Activated CD4-positive, alpha-beta T cell treated with anti-CD3 and anti-CD28 coated beads, Interleukin-2, amount 50 U/mL, for 24 hours (primary cell): ENCODE measurements around the gene SRSF12.
"Not testable (repeated sequence)": the region's sequence is repeated elsewhere in the genome, so short reads cannot be mapped to it uniquely, and the experiment has no call there.

ENCODE experiments used
- DNase-seq, 2 donors: peaks; one replicate each; pipeline ENCODE4 v3.0.0-alpha.2; 2020; ENCODE audit warnings: low read depth in 1 of 2, low spot score in 1 of 2

The SRSF12 gene

DNA sequence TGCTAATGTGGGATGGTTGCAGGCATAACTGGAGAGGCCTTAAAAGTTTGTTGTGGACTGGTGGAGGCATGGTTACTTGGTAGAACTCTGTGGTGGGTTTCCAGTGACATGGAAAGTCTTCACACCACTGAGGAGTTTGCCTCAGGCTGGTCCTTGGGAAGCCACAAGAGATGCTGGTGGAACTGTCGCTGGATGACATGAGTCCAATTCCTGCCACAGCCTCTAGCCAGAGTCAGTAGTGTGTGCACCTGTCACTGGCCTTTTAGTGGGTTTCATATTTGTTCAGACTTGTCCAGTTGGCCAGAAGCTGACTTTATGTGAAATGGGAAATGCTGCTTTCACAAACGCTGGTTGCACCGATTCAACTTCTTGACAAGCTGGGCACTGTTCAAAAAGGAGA is 13.7 kb upstream of the SRSF12 start:
- DNase-seq = no peak

DNA sequence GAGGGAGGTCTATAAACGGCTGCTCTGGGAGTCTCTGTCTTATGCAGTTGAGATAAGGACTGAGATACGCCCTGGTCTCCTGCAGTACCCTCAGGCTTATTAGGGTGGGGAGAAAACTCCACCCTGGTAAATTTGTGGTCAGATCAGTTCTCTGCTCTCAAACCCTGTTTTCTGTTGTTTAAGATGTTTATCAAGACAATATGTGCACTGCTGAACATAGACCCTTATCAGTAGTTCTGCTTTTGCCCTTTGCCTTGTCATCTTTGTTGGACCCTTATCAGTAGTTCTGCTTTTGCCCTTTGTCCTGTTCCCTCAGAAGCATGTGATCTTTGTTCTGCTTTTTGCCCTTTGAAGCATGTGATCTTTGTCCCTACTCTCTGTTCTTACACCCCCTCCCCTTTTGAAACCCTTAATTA is 10.4 kb upstream of the SRSF12 start:
- not testable (repeated sequence) for DNase-seq

DNA sequence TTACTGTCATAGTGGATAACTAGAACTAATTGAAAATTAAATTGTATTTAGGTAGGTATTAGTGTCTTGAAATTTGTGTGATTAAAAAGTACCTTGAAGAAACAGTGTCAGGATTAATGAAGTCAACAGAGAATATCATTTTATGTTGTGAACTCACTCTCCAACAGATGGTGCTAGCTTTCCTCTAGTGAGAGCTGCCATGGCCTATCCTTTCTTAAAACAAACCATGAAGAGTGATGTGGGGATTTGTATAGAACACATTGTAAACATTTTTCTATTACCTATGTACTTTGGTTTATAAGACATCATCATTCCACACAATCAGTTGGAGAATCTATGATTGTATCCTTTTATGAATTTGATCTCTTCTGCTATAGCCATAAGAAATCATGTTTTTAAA is 4.8 kb upstream of the SRSF12 start:
- no peak for DNase-seq

- DNase-seq = no peak
Measured at GRCh38 chr6:89121934-89122333, 4.1 kb upstream of the SRSF12 start.

GRCh38 chr6:89120371-89120770 is 2.5 kb upstream of the SRSF12 start:
- no peak for DNase-seq

DNA sequence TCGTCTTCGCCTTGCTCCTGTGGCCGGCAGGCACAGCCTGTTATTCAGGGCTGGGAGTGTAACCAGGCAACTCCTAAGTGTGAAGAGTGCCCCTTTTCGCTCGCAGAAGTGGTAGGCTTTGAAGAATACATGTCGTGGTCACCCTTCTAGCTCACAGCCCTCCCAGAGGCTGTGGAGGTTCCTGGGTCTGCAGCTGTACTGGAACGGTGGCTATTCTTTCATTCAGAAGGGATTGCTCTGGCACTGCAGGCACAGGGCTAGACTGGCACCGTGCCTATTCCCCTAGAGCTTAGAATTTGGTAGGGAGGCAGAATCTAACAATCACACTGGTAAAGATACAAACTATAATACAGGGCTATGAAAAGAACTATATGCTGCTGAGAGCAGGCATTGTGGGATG is 1.1 kb upstream of the SRSF12 start:
- DNase-seq = no peak

GRCh38 chr6:89116702-89117101 is 1.2 kb downstream of the SRSF12 start:
- DNase-seq = no peak

GRCh38 chr6:89111933-89112332 is 5.9 kb downstream of the SRSF12 start:
- no peak for DNase-seq

GRCh38 chr6:89110284-89110683 is 7.6 kb downstream of the SRSF12 start:
- no peak for DNase-seq

DNA sequence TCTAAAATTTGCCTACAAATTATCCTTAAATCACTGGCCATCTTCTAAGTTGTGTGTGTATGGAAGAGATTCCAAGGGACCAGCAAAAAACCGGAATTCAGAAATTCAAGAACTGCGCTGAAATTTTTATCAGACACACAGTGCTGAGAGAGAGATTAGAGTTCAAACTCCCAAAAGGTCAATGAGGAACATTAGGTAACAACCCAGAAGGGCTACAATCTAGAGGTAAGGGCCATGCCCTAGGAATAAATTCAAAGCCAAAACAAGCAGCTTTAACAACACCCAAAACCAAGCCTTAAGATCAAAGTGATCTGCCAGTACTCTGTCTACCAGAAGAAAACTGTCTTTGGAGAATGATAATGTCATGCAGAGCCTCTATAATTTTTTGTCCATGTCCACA is 17.8 kb downstream of the SRSF12 start:
- DNase-seq = no peak

- no peak for DNase-seq
Measured at GRCh38 chr6:89098461-89098860, 19.4 kb downstream of the SRSF12 start.

DNA sequence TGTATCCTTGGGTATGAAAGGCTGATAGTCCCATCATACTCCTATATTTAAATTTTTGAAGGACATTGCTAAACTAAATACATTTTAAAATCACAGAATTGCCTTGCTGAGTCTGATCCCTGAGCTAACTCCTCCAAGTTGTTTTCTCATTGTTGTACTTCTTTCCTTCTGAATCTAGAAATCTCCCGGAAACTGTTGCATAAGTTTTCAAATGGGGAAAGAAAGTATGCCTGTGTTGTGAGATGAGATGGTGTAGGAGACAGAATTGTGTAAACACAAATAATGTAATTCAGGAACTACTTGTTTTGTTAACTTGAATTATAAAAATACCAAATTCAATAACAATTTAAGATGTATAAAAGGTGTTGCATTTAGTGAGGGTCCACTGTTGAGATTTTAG is 30.0 kb downstream of the SRSF12 start:
- DNase-seq = no peak

- DNase-seq = no peak
Measured at GRCh38 chr6:89085409-89086205, 32.3 kb downstream of the SRSF12 start.

- DNase-seq = no peak
Measured at GRCh38 chr6:89084954-89085353, 32.9 kb downstream of the SRSF12 start.

- no peak for DNase-seq
Measured at GRCh38 chr6:89084542-89084941, 33.3 kb downstream of the SRSF12 start.

GRCh38 chr6:89082486-89082891 is 35.4 kb downstream of the SRSF12 start:
- peak in 1 of 2 donors; percentile 16 for DNase-seq

- DNase-seq = peak; percentile 96 to 98
Measured at GRCh38 chr6:89081423-89082322, 36.2 kb downstream of the SRSF12 start.

DNA sequence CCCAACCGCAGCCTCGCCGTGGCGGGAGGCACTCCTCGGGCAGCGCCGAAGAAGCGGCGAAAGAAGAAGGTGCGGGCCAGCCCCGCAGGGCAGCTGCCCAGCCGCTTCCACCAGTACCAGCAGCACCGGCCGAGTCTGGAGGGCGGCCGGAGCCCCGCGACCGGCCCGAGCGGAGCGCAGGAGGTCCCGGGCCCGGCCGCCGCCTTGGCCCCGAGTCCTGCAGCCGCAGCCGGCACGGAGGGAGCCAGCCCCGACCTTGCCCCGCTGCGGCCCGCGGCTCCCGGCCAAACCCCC is 36.8 kb downstream of the SRSF12 start:
- no peak for DNase-seq

GRCh38 chr6:89080281-89081128 is 37.4 kb downstream of the SRSF12 start, which contains the start of gene PNRC1:
Gene PNRC1 (plus strand): TSS chr6:89080751. CDS start chr6:89080895, 144 bp downstream.
- peak; percentile 100 for DNase-seq

DNA sequence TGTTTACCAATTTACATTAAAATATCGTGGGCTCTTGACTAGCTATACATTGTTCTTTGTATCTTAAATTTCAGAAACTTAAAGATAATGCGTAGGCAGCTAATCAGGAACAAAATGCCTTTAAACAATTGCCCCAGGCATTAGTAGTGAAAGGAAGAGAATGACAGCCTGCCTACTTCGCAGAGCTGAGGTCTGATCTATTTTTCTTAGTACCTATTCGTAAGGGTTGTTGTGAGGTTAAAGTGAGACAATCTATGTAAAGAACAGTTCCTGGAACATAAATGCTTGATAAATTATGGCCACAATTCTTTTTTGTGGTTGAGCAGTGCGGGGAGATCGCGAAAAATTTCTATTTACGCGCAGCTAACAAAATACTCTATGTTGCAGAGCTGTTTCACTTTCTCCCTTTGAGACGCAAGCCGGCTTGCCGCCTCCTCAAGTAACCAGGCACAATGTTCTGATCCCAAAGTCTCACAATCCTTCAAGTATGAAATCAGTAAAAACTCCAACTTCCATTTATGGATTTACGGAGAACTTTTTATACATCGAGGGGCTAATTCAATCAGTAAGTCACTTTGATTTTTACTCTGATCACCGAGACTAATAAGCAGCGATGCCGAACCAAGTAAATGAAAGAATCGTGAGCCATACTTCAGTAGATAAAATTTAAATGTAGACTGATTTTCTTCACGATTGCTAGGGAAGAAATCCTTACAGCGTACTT is 38.2 kb downstream of the SRSF12 start:
- DNase-seq = peak in 1 of 2 donors; percentile 37

- DNase-seq = no peak
Measured at GRCh38 chr6:89073840-89074239, 44.0 kb downstream of the SRSF12 start.
